Body of pancreas (tissue), 4 donors: ENCODE results near the gene FKBP3. TPM values are rescaled to one million over a fixed set of nuclear protein-coding genes. Genes with fewer than 3 reads are reported as not detected.
A peak's percentile ranks its signal among the peaks of the same experiment; 100 is the strongest.

Experiments
- ATAC-seq: fragments of 150-250 bp; one replicate; pipeline ENCODE4 v1.9.1; 2016
- DNase-seq, 4 donors: peaks; one replicate each; pipeline ENCODE4 v3.0.0-alpha.2; 2019
- H3K27ac ChIP-seq, 4 donors: fragments of 200-600 bp; sonication (generic); 1 replicate in 3 of 4; 2 replicates in 1 of 4; pipeline versions ENCODE4 v1.5.1 to v1.6.1; 2016 to 2019; ENCODE audit warnings: mild to moderate bottlenecking in 1 of 4, mixed read lengths in 1 of 4, moderate library complexity in 1 of 4
- H3K27me3 ChIP-seq, 2 donors: fragments of 200-600 bp; sonication (generic); one replicate each; pipeline ENCODE4 v1.6.0; 2016; ENCODE audit warnings: mild to moderate bottlenecking in 1 of 2
- H3K36me3 ChIP-seq, 2 donors: fragments of 200-600 bp; sonication (generic); replicated peaks in 1 of 2; 2 replicates each; pipeline ENCODE4 v1.5.1; 2016; ENCODE audit warnings: low read depth in 2 of 2; ENCODE audit not compliant: insufficient read depth in 1 of 2
- H3K4me1 ChIP-seq: fragments of 200-600 bp; sonication (generic); one replicate; pipeline ENCODE4 v1.6.0; 2016
- H3K4me3 ChIP-seq, 2 donors: fragments of 200-600 bp; sonication (generic); 1 replicate in 1 of 2; 2 replicates in 1 of 2; pipeline ENCODE4 v1.5.1; 2016 to 2019
- H3K9me3 ChIP-seq, 3 donors: fragments of 200-600 bp; sonication (generic); 1 replicate in 2 of 3; 2 replicates in 1 of 3; pipeline ENCODE4 v1.5.1; 2016
- CTCF ChIP-seq, 7 experiments: fragments of 450-650 bp in 4 of 7; fragments of 200-600 bp in 3 of 7; sonication (generic) in 3 of 7; IDR thresholded peaks; one replicate each; pipeline ENCODE4 v1.5.1; 2016 to 2019; ENCODE audit warnings: antibody characterized with exemption in 7 of 7
- POLR2A ChIP-seq, 3 donors: fragments of 450-650 bp; IDR thresholded peaks; one replicate each; pipeline ENCODE4 v1.6.1; 2016; ENCODE audit warnings: antibody characterized with exemption in 3 of 3, mild to moderate bottlenecking in 2 of 3
- WGBS, 2 donors: methylation state at CpG; one replicate each; pipeline ENCODE4 v1.1.5; 2017; 5-methylcytosine and 5-hydroxymethylcytosine counted together
- intact Hi-C: fragments of 100-400 bp; cut with DNase I; formaldehyde crosslinking; loops from one replicate; pipeline ENCODE4 v1.15.1; 2023
- small RNA-seq: library from RNA; depleted of rRNA; stranded (forward); fragments of <200 nt; gene quantifications from one replicate; pipeline ENCODE3, GENCODE V24; 2016
- total RNA-seq, 2 donors: library from RNA; depleted of rRNA; stranded (reverse); fragments of >200 nt; gene quantifications; one replicate each; pipeline ENCODE4 v1.1.0, GENCODE V29; 2016

Gene FKBP3
- total RNA-seq, 2 donors from 2014 or later, result 22.1 to 23.1 TPM

DNA sequence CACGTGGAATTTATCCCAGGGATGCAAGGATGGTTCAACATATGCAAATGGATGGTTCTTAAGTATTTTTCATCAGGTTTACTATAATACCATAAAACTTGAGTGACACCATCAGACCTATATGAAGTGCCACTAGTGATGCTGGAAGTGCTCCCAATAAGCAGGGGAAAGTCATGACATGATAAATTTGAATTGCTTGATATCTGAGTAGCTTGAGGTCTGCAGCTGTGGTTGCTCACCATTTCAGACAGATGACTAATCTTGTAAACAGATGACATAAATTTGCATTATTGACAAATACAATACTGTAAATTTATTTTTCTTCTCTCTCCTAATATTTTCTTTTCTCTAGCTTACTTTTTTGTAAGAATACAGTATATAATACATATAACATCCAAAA lies 64.1 kb downstream of the FKBP3 start:
- H3K4me3 ChIP-seq, result no peak overlapping the region
- no peak for TF ChIP-seq CTCF (IDR thresholded peaks at IDR 0.05)
- no peak for TF ChIP-seq POLR2A (IDR thresholded peaks at IDR 0.05)
- H3K9me3 ChIP-seq, result no peaks in the 10 kb centered on the region
- intact Hi-C loops, result no loop called here
- ATAC-seq (no peak), DNase-seq (no peak)
- peaks cover 0 to 1% of the 10 kb centered on the region in 2 donors for H3K36me3 ChIP-seq
- H3K4me1 ChIP-seq, result no peaks in the 10 kb centered on the region
- no peaks in the 10 kb centered on the region for H3K27me3 ChIP-seq
- WGBS, 2 donors, result 96% methylated on average over 1 of the region's 1 CpG
- no peak overlapping the region for H3K27ac ChIP-seq

- no peaks in the 10 kb centered on the region for H3K27me3 ChIP-seq
- intact Hi-C loops, result no loop called here
- ATAC-seq (no peak), DNase-seq (no peak)
- 93 to 97% methylated on average over 3 of the region's 3 CpGs for WGBS, 2 donors
- TF ChIP-seq POLR2A (IDR thresholded peaks at IDR 0.05) (no peak), CTCF (IDR thresholded peaks at IDR 0.05) (no peak)
- no peaks in the 10 kb centered on the region for H3K9me3 ChIP-seq
- H3K36me3 ChIP-seq, result no peaks in the 10 kb centered on the region
- H3K4me1 ChIP-seq, result no peaks in the 10 kb centered on the region
- no peak overlapping the region for H3K27ac ChIP-seq
- H3K4me3 ChIP-seq, result no peak overlapping the region
These were observed 65.9 kb downstream of the FKBP3 start for GRCh38 chr14:45068396-45068795.

GRCh38 chr14:45066667-45067066 lies 67.6 kb downstream of the FKBP3 start:
- H3K9me3 ChIP-seq, result no peaks in the 10 kb centered on the region
- no peak for TF ChIP-seq CTCF (IDR thresholded peaks at IDR 0.05)
- TF ChIP-seq POLR2A (IDR thresholded peaks at IDR 0.05), result no peak
- no peaks in the 10 kb centered on the region for H3K36me3 ChIP-seq
- no peaks in the 10 kb centered on the region for H3K4me1 ChIP-seq
- WGBS, 2 donors, result 95 to 97% methylated on average over 3 of the region's 3 CpGs
- DNase-seq (no peak), ATAC-seq (no peak)
- intact Hi-C loops, result no loop called here
- no peak overlapping the region for H3K27ac ChIP-seq
- no peak overlapping the region for H3K4me3 ChIP-seq
- H3K27me3 ChIP-seq, result no peaks in the 10 kb centered on the region

GRCh38 chr14:45065956-45066355 lies 68.3 kb downstream of the FKBP3 start:
- ATAC-seq, result no peak
- Histone ChIP-seq H3K27me3 (no peaks in the 10 kb centered on the region), H3K4me1 (no peaks in the 10 kb centered on the region), H3K9me3 (no peaks in the 10 kb centered on the region), H3K27ac (no peak overlapping the region), H3K4me3 (no peak overlapping the region), H3K36me3 (no peaks in the 10 kb centered on the region)
- 92 to 94% methylated on average over 2 of the region's 2 CpGs for WGBS, 2 donors
- intact Hi-C loops, result no loop called here
- DNase-seq, result no peak
- TF ChIP-seq CTCF (IDR thresholded peaks at IDR 0.05) (no peak), POLR2A (IDR thresholded peaks at IDR 0.05) (no peak)

Small RNA genes within 50 kb of the gene (small RNA-seq; reads per million reads assigned to genes)
- gene RF00151 (not detected), gene SNORD127 (6,442 reads per million, percentile 99 among the genes with 10 or more reads in this experiment)

Other genes with a start within 250 kb of the FKBP3 start
- gene KLHL28, start 172.5 kb downstream of the FKBP3 start, total RNA-seq, result 1 to 10 TPM; 5.9 to 8.0 TPM
- 10 to 100 TPM; 23.6 to 38.6 TPM for gene TOGARAM1, start 172.3 kb downstream of the FKBP3 start, total RNA-seq
- 10 to 100 TPM; 21.4 to 28.8 TPM for gene PRPF39, start 50.4 kb downstream of the FKBP3 start, total RNA-seq
- 1 to 10 TPM; 3.4 to 4.3 TPM for gene FANCM, start 1.4 kb upstream of the FKBP3 start, total RNA-seq
- gene MIS18BP1, start 118.7 kb upstream of the FKBP3 start, total RNA-seq, result 10 to 100 TPM in 1 of 2 donors, 1 to 10 TPM in 1; 8.0 to 18.8 TPM